ENCODE measurements around the gene DRC7.

GRCh38 chr16:57744642-57744903, 50.0 kb downstream of the DRC7 start:
- TF ChIP-seq CTCF (IDR thresholded peaks at IDR 0.05; ENCODE audit: low read depth, low read length, poor library complexity, severe bottlenecking), result no peak
- no peak for TF ChIP-seq EZH2phosphoT487 (IDR thresholded peaks at IDR 0.05; ENCODE audit: borderline replicate concordance, low read length)

Measured in DOHH2 (cell line).